Uterus (tissue), 2 donors: ENCODE measurements around the gene NDUFB2.

ENCODE experiments used
- POLR2A ChIP-seq, 2 donors: fragments of 450-650 bp; IDR thresholded peaks; one replicate each; pipeline ENCODE4 v1.6.1; 2016; ENCODE audit warnings: antibody characterized with exemption in 2 of 2, mild to moderate bottlenecking in 1 of 2, moderate library complexity in 1 of 2
- TF ChIP-seq, protein P1 (sequence below), 4 experiments: fragments of 200-600 bp in 2 of 4; fragments of 450-650 bp in 2 of 4; sonication (generic) in 2 of 4; IDR thresholded peaks; one replicate each; pipeline ENCODE4 v1.5.1; 2016 to 2019; ENCODE audit warnings: antibody characterized with exemption in 4 of 4, mild to moderate bottlenecking in 2 of 4, moderate library complexity in 1 of 4

DNA sequence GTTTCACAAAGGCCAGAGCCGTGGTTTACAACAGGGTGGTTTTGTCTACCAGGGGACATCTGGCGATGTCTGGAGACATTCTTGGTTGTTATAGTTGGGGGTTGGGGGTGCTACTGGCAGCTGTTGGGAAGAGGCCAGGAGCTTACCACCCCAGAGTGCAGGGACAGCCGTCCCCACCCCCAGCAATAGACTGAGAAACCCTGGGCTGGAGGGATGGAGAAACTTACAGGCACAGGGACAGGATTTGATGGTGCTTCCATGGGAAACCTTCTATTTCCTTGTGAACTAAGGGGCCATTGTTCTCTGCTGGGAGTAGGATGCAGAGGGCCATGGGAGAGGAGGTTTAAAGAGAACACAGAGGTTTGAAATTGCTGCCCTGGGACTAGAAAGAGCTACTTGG lies 12.9 kb upstream of the NDUFB2 start:
- TF ChIP-seq, protein P1, sequence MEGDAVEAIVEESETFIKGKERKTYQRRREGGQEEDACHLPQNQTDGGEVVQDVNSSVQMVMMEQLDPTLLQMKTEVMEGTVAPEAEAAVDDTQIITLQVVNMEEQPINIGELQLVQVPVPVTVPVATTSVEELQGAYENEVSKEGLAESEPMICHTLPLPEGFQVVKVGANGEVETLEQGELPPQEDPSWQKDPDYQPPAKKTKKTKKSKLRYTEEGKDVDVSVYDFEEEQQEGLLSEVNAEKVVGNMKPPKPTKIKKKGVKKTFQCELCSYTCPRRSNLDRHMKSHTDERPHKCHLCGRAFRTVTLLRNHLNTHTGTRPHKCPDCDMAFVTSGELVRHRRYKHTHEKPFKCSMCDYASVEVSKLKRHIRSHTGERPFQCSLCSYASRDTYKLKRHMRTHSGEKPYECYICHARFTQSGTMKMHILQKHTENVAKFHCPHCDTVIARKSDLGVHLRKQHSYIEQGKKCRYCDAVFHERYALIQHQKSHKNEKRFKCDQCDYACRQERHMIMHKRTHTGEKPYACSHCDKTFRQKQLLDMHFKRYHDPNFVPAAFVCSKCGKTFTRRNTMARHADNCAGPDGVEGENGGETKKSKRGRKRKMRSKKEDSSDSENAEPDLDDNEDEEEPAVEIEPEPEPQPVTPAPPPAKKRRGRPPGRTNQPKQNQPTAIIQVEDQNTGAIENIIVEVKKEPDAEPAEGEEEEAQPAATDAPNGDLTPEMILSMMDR (IDR thresholded peaks at IDR 0.05) = no peak
- no peak for TF ChIP-seq POLR2A (IDR thresholded peaks at IDR 0.05)
